NAMALWA (cell line): ENCODE results near the gene DISC1.
"Not testable (repeated sequence)": the region's sequence is repeated elsewhere in the genome, so short reads cannot be mapped to it uniquely, and the experiment has no call there.

ENCODE experiments used
- DNase-seq: peaks from one replicate; pipeline ENCODE4 v3.0.0-alpha.2; 2015; ENCODE audit warnings: low spot score

The DISC1 gene

GRCh38 chr1:231636157-231636556 lies 9.6 kb downstream of the DISC1 start:
- no peak for DNase-seq

GRCh38 chr1:231636922-231637321 lies 10.3 kb downstream of the DISC1 start:
- DNase-seq = not testable (repeated sequence)

DNA sequence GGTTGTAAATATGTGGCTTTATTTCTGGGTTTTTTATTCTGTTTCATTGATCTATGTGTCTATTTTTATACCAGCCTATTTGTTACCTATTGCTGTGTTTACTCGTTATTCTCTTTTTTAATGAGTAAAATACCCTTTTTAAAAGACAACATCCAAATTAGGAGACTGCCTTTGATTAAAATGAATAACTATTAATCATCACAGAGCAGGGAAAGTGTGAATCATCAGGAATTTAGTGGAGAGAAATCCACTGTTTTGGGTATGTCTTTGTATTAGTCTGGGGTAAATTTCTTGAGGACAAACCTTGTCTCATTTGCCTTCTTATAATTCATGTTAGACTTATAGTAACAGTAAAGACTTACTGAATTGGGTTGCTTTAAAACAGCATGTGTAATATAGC lies 12.1 kb downstream of the DISC1 start:
- DNase-seq = no peak

- no peak for DNase-seq
Measured at GRCh38 chr1:231639819-231640218, 13.2 kb downstream of the DISC1 start.

- not testable (repeated sequence) for DNase-seq
Measured at GRCh38 chr1:231641444-231641843, 14.9 kb downstream of the DISC1 start.

DNA sequence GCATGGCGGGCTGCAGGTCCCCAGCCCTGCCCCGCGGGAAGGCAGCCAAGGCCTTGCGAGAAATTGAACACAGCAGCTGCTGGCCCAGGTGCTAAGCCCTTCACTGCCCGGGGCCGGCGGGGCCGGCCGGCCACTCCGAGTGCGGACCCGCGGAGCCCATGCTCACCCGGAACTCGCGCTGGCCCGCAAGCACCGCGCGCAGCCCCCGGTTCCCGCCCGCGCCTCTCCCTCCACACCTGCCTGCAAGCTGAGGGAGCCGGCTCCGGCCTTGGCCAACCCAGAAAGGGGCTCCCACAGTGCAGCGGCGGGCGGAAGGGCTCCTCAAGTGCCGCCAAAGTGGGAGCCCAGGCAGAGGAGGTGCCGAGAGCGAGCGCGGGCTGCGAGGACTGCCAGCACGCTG lies 15.5 kb downstream of the DISC1 start:
- not testable (repeated sequence) for DNase-seq

DNA sequence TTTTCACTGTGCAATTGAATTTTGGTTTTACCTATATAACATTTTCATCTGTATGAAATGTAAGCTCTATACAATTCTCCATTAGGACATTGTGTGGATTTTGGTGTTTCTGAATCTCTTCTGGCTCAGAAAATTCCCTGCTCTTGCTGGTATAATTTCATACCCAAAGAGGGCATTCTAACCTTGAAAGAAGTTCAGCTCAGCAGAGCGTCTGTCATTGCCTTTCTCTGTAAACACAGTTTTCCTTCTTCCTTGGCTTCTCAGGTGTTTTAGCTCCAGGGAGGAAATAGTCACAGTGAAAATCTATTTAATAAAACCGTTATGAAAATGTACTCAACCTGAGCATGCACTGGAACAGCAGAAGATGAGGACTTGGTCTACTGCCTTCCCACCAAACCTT lies 16.0 kb downstream of the DISC1 start:
- no peak for DNase-seq

GRCh38 chr1:231643071-231643934 lies 16.7 kb downstream of the DISC1 start:
- DNase-seq = no peak

GRCh38 chr1:231643935-231644237 lies 17.3 kb downstream of the DISC1 start:
- DNase-seq = no peak

GRCh38 chr1:231645634-231646033 lies 19.0 kb downstream of the DISC1 start:
- not testable (repeated sequence) for DNase-seq

DNA sequence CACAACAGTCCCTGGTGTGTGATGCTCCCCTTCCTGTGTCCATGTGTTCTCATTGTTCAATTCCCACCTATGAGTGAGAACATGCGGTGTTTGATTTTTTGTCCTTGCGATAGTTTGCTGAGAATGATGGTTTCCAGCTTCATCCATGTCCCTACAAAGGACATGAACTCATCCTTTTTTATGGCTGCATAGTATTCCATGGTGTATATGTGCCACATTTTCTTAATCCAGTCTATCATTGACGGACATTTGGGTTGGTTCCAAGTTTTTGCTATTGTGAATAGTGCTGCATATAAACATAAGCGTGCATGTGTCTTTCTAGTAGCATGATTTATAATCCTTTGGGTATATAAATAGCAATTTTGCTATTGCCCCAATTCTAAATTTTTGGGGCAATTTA lies 19.6 kb downstream of the DISC1 start:
- not testable (repeated sequence) for DNase-seq

- DNase-seq = not testable (repeated sequence)
Measured at GRCh38 chr1:231651621-231652260, 25.2 kb downstream of the DISC1 start.

- no peak for DNase-seq
Measured at GRCh38 chr1:231653632-231654031, 27.0 kb downstream of the DISC1 start.

- DNase-seq = no peak
Measured at GRCh38 chr1:231656741-231657140, 30.2 kb downstream of the DISC1 start.

- not testable (repeated sequence) for DNase-seq
Measured at GRCh38 chr1:231658223-231658622, 31.6 kb downstream of the DISC1 start.

GRCh38 chr1:231660198-231660597 lies 33.6 kb downstream of the DISC1 start:
- DNase-seq = no peak

DNA sequence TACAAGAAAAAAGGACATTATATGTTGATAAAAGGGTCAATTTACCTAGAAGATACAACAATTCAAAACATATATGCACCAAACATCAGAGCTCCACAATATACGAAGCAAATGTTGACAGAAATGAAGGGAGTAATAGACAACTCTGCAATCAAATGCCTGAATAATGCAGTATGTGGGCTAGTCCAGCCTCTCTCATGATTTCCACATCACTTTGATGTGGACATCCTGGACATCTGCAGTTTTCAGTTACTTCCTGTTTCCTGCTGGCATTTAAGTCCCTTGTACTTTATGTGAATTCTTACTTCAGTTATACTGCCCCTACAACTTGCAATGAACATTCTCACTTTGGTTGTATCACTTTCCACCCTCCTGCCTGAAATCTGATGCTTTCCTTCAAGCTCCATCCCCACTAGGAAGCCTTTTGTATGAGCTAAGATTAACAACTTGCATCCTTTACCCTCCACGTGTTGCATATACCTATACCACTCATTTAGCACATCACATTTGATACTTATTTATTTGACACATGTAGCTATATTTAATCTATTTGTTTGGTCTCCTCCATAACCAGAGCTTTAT lies 36.7 kb downstream of the DISC1 start:
- no peak for DNase-seq

- DNase-seq = no peak
Measured at GRCh38 chr1:231665101-231665500, 38.5 kb downstream of the DISC1 start.

DNA sequence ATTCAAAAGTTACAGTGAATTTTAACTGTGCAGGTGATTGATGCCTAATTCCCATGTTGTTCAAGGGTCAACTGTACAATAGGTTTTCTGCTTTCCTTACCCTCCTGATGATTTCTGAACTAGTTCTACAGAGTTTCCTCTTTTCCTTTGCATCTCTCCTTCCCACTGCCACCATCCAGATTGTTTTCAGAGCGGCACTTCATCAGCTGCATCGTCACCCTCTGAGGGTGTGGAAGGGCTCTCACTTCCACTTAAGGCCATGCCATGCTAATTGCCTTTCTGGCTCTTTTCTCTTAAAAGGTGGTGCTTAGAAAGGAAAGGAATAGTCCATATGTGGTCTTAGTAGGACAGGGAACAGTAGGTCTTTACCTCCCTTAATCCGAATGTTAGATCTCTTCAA lies 39.1 kb downstream of the DISC1 start:
- no peak for DNase-seq

- DNase-seq = no peak
Measured at GRCh38 chr1:231666220-231666936, 39.8 kb downstream of the DISC1 start.

DNA sequence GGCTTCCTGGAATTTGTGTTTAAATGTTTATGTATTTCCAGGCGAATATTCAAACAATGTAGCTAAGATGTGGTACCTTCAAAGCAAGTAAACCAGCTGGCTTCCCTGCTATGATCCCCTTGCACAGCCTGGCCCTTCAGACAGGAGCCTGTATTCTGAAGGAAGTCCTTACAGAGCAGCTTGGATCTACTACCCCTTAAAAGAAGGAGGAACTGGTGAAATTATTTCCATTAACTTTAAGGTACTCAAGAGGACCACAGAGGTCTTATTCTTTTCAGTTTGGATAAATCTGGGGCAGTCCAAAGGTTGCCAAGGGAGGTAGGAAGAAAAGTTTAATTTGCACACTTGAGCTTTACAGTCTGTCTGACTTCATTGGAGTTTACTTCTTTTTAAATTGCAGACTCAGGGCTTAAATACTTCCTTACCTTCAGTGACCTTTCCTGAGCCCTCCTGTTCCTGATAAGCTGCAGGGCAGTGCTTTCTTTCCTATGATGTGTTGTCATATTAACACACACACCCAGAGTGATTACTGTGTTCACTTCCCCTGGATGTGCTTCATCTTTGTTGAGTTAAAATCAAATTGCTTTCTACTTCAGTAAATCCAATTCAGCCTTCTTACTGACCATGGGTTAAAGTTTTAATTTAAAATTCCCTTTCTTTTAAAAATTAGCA lies 40.5 kb downstream of the DISC1 start:
- no peak for DNase-seq

DNA sequence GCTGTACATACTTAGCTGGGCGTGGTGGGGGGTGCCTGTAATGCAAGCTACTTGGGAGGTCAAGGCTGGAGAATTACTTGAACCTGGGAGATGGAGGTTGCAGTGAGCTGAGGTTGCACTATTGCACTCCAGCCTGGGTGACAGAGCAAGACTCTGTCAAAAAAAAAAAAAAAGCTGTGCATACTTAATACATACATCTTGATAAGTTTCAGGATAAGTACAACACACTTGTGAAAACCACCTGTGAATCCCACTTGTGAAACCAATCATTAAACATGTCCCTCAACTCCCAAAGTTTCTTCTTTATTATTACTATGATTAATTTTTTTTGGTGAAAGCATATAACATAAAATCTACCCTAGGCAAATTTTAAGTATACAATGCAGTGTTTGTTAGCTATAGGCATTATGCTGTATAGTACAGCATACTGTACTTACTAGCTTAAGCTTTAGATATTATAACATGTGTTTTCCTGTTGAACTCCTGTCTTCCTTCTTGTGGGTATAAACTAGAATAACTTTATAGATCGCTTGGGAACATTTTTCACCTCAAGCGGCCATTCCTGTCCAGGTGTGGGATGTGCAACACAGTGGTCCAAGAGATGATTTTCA lies 41.4 kb downstream of the DISC1 start:
- no peak for DNase-seq
